Keratinocyte (primary cell): ENCODE results near the gene TBC1D8B. TPM values are rescaled to one million over a fixed set of nuclear protein-coding genes. Genes with fewer than 3 reads are reported as not detected.

Experiments
- DNase-seq: peaks from one replicate; pipeline ENCODE4 v3.0.0-alpha.2; 2011; ENCODE audit warnings: low read depth, missing footprints, low spot score
- FAIRE-seq: peaks from 2 replicates; lab custom pipeline; 2011; peaks lifted over from hg19 to GRCh38; lab: Jason Lieb, UNC
- H2AFZ ChIP-seq: 2 replicates; pipeline ENCODE4 v1.6.0; 2012; ENCODE audit warnings: low read length, control low read depth, inconsistent platforms; ENCODE audit not compliant: control insufficient read depth
- H3K27ac ChIP-seq: 2 replicates; pipeline ENCODE4 v1.5.1; 2011; ENCODE audit warnings: low read length; ENCODE audit not compliant: control insufficient read depth, insufficient read depth
- H3K27me3 ChIP-seq: 3 replicates; pipeline ENCODE4 v1.6.0; 2011; ENCODE audit warnings: low read length; ENCODE audit not compliant: control insufficient read depth, insufficient read depth; ENCODE audit errors: extremely low read depth
- H3K36me3 ChIP-seq, 2 experiments: 2 replicates in 1 of 2; 3 replicates in 1 of 2; pipeline ENCODE4 v1.5.1; 2011; ENCODE audit warnings: low read length in 2 of 2, mild to moderate bottlenecking in 1 of 2; ENCODE audit not compliant: control insufficient read depth in 2 of 2, insufficient read depth in 2 of 2; ENCODE audit errors: extremely low read depth in 1 of 2
- H3K4me1 ChIP-seq: 3 replicates; pipeline ENCODE4 v1.5.1; 2011; ENCODE audit warnings: low read length; ENCODE audit not compliant: control insufficient read depth, insufficient read depth; ENCODE audit errors: extremely low read depth
- H3K4me2 ChIP-seq: 3 replicates; pipeline ENCODE4 v1.6.0; 2011; ENCODE audit warnings: low read depth, low read length; ENCODE audit not compliant: control insufficient read depth, insufficient read depth; ENCODE audit errors: extremely low read depth
- H3K4me3 ChIP-seq, 3 experiments: fragments of 200-600 bp in 1 of 3; sonication (generic) in 1 of 3; 2 replicates in 2 of 3; 3 replicates in 1 of 3; pipeline ENCODE4 v1.5.1; 2011 to 2016; ENCODE audit warnings: low read length in 3 of 3, mild to moderate bottlenecking in 3 of 3, control low read depth in 2 of 3, inconsistent platforms in 1 of 3, low read depth in 1 of 3, mixed read lengths in 1 of 3, mixed run types in 1 of 3, moderate library complexity in 1 of 3; ENCODE audit not compliant: control insufficient read depth in 2 of 3, insufficient read depth in 2 of 3; ENCODE audit errors: extremely low read depth in 1 of 3
- H3K79me2 ChIP-seq: 2 replicates; pipeline ENCODE4 v1.6.0; 2012; ENCODE audit warnings: low read length; ENCODE audit not compliant: control insufficient read depth, insufficient read depth
- H3K9ac ChIP-seq: 3 replicates; pipeline ENCODE4 v1.6.0; 2011; ENCODE audit warnings: low read length; ENCODE audit not compliant: control insufficient read depth, insufficient read depth; ENCODE audit errors: extremely low read depth
- H3K9me1 ChIP-seq: 3 replicates; pipeline ENCODE4 v1.6.0; 2011; ENCODE audit warnings: low read length; ENCODE audit not compliant: control insufficient read depth, insufficient read depth; ENCODE audit errors: extremely low read depth
- H3K9me3 ChIP-seq: 2 replicates; pipeline ENCODE4 v1.5.1; 2012; ENCODE audit warnings: low read depth, low read length; ENCODE audit not compliant: control insufficient read depth
- H4K20me1 ChIP-seq: 3 replicates; pipeline ENCODE4 v1.6.0; 2011; ENCODE audit warnings: low read length; ENCODE audit not compliant: control insufficient read depth, insufficient read depth; ENCODE audit errors: extremely low read depth
- CTCF ChIP-seq, 3 experiments: IDR thresholded peaks in 1 of 3; conservative IDR thresholded peaks in 1 of 3; optimal IDR thresholded peaks in 1 of 3; 2 replicates in 2 of 3; 3 replicates in 1 of 3; pipeline versions ENCODE3 to v1.5.1; 2011; ENCODE audit warnings: low read length in 3 of 3, mild to moderate bottlenecking in 3 of 3, moderate library complexity in 2 of 3, control low read depth in 1 of 3, inconsistent platforms in 1 of 3; ENCODE audit not compliant: insufficient read depth in 2 of 3; ENCODE audit errors: extremely low read depth in 1 of 3
- EZH2 ChIP-seq: IDR thresholded peaks from one replicate; pipeline ENCODE4 v1.6.1; 2012; ENCODE audit warnings: inconsistent platforms, mild to moderate bottlenecking, low read length, moderate library complexity
- dilution Hi-C: fragments of 300-500 bp; cut with MboI; formaldehyde crosslinking; loops from one replicate; pipeline ENCODE4 v1.7.0; 2020; ENCODE audit warnings: low sequenced_read_pairs; ENCODE audit not compliant: extremely low pct_ligation_motif_present
- polyA plus RNA-seq, 5 experiments: library from polyadenylated mRNA; depleted of rRNA in 3 of 5; stranded (reverse) in 3 of 5; stranded (forward) in 1 of 5; unstranded in 1 of 5; fragments of >200 nt; gene quantifications; 1 replicate in 1 of 5; 2 replicates in 3 of 5; 3 replicates in 1 of 5; pipeline versions ENCODE4 v1.2.1 to v1.2.3, GENCODE V29; 2011 to 2012; ENCODE audit warnings: missing spikeins in 2 of 5, low read depth in 1 of 5, low replicate concordance in 1 of 5

The TBC1D8B gene
- polyA plus RNA-seq, 1 donor (not counting 4 experiments of a cell fraction or from before 2014, with no cell fraction given): 5.4 TPM

- TF ChIP-seq EZH2 (no peak), CTCF (optimal IDR thresholded peaks at IDR 0.05 in 1 of 3, IDR thresholded peaks at IDR 0.05 in 1 of 3, conservative IDR thresholded peaks at IDR 0.05 in 1 of 3; ENCODE audit: extremely low read depth in 1 of 3, insufficient read depth in 2 of 3, low read length in 3 of 3) (no peak)
- no peak for FAIRE-seq
- dilution Hi-C loops: no loop called here
Observed at GRCh38 chrX:106902684-106903083, 100.2 kb downstream of the TBC1D8B start.

GRCh38 chrX:106903291-106903824 is 100.9 kb downstream of the TBC1D8B start, which contains the start of gene RIPPLY1:
TSS of gene RIPPLY1 (minus strand) at chrX:106903341. CDS start at chrX:106903287, 54 bp downstream.
- H3K9me1 ChIP-seq: no peaks in the 10 kb centered on the region
- H3K4me2 ChIP-seq: no peak within 1 kb of the TSS
- H3K4me3 ChIP-seq: no peak within 1 kb of the TSS
- dilution Hi-C loops: no loop called here
- no peak within 1 kb of the TSS for H3K27ac ChIP-seq
- no peaks in the 10 kb centered on the region for H4K20me1 ChIP-seq
- H2AFZ ChIP-seq: no peak within 1 kb of the TSS
- no peaks in the 10 kb centered on the region for H3K9me3 ChIP-seq
- H3K4me1 ChIP-seq: no peaks in the 10 kb centered on the region
- peaks cover 7% of the 10 kb centered on the region for H3K27me3 ChIP-seq
- TF ChIP-seq CTCF (optimal IDR thresholded peaks at IDR 0.05 in 1 of 3, IDR thresholded peaks at IDR 0.05 in 1 of 3, conservative IDR thresholded peaks at IDR 0.05 in 1 of 3; ENCODE audit: extremely low read depth in 1 of 3, insufficient read depth in 2 of 3, low read length in 3 of 3): no peak
- no peak for TF ChIP-seq EZH2
- H3K36me3 ChIP-seq: no peaks in the 10 kb centered on the region
- H3K79me2 ChIP-seq: no peaks in the 10 kb centered on the region
- no peak within 1 kb of the TSS for H3K9ac ChIP-seq
- FAIRE-seq: no peak
- DNase-seq: no peak

More at GRCh38 chrX:106902684-106903083, 100.2 kb downstream of the TBC1D8B start:
- H3K4me3 ChIP-seq: no peak overlapping the region
- H4K20me1 ChIP-seq: no peaks in the 10 kb centered on the region
- DNase-seq: no peak
- H3K4me2 ChIP-seq: no peak overlapping the region
- H3K9ac ChIP-seq: no peak overlapping the region
- H3K27ac ChIP-seq: no peak overlapping the region
- H3K4me1 ChIP-seq: no peaks in the 10 kb centered on the region
- no peaks in the 10 kb centered on the region for H3K36me3 ChIP-seq
- H3K79me2 ChIP-seq: no peaks in the 10 kb centered on the region
- H3K9me3 ChIP-seq: no peaks in the 10 kb centered on the region
- H3K27me3 ChIP-seq: peaks cover 7% of the 10 kb centered on the region
- no peaks in the 10 kb centered on the region for H3K9me1 ChIP-seq
- H2AFZ ChIP-seq: no peak overlapping the region
